GM13976 (cell line): ENCODE measurements around the gene ZP2.

Source experiments
- DNase-seq: peaks from one replicate; pipeline ENCODE4 v3.0.0; 2012; ENCODE audit warnings: low spot score
- CTCF ChIP-seq: IDR thresholded peaks from 2 replicates; pipeline ENCODE4 v1.5.1; 2012; ENCODE audit warnings: borderline replicate concordance, mild to moderate bottlenecking; ENCODE audit not compliant: insufficient read depth; ENCODE audit errors: extremely low read depth, missing control alignments, control extremely low read depth
- in situ Hi-C: fragments of 300-500 bp; cut with MboI; formaldehyde crosslinking; loops from one replicate; pipeline ENCODE4 v1.12.0; 2022; ENCODE audit warnings: low sequenced_read_pairs, mixed read lengths, inconsistent platforms; ENCODE audit not compliant: unreplicated experiment

ZP2 gene

GRCh38 chr16:21219551-21219950 lies 8.2 kb upstream of the ZP2 start:
- in situ Hi-C loops: no loop called here
- DNase-seq: no peak
- TF ChIP-seq CTCF: no peak

- no peak for DNase-seq
- TF ChIP-seq CTCF: no peak
- in situ Hi-C loops: no loop called here
Measured at GRCh38 chr16:21218153-21218552, 6.8 kb upstream of the ZP2 start.

GRCh38 chr16:21217121-21217520 lies 5.7 kb upstream of the ZP2 start:
- in situ Hi-C loops: no loop called here
- no peak for DNase-seq
- TF ChIP-seq CTCF: no peak

- TF ChIP-seq CTCF: no peak
- in situ Hi-C loops: no loop called here
- DNase-seq: no peak
Measured at GRCh38 chr16:21214086-21214485, 2.7 kb upstream of the ZP2 start.

GRCh38 chr16:21208446-21209230 lies 2.7 kb downstream of the ZP2 start:
- in situ Hi-C loops: no loop called here
- no peak for DNase-seq
- TF ChIP-seq CTCF: no peak

GRCh38 chr16:21206550-21206949 lies 4.8 kb downstream of the ZP2 start:
- DNase-seq: no peak
- no peak for TF ChIP-seq CTCF
- in situ Hi-C loops: no loop called here

GRCh38 chr16:21205303-21205702 lies 6.1 kb downstream of the ZP2 start:
- in situ Hi-C loops: no loop called here
- DNase-seq: no peak
- no peak for TF ChIP-seq CTCF
